Upper lobe of left lung (tissue), 4 donors: Measurements from ENCODE around the gene SND1.

Experiments used
- EP300 ChIP-seq, 4 donors: sonication (generic); formaldehyde crosslinking; IDR thresholded peaks; one replicate each; pipeline ENCODE4 v1.5.1; 2017; ENCODE audit warnings: antibody characterized with exemption in 4 of 4, control low read depth in 2 of 4
- TF ChIP-seq, protein P1 (sequence below), 6 experiments: fragments of 450-650 bp in 4 of 6; fragments of 200-600 bp in 2 of 6; sonication (generic) in 2 of 6; IDR thresholded peaks; one replicate each; pipeline ENCODE4 v1.5.1; 2016 to 2019; ENCODE audit warnings: antibody characterized with exemption in 6 of 6

GRCh38 chr7:127819975-127820731 is 168.2 kb downstream of the SND1 start:
- TF ChIP-seq, protein P1, sequence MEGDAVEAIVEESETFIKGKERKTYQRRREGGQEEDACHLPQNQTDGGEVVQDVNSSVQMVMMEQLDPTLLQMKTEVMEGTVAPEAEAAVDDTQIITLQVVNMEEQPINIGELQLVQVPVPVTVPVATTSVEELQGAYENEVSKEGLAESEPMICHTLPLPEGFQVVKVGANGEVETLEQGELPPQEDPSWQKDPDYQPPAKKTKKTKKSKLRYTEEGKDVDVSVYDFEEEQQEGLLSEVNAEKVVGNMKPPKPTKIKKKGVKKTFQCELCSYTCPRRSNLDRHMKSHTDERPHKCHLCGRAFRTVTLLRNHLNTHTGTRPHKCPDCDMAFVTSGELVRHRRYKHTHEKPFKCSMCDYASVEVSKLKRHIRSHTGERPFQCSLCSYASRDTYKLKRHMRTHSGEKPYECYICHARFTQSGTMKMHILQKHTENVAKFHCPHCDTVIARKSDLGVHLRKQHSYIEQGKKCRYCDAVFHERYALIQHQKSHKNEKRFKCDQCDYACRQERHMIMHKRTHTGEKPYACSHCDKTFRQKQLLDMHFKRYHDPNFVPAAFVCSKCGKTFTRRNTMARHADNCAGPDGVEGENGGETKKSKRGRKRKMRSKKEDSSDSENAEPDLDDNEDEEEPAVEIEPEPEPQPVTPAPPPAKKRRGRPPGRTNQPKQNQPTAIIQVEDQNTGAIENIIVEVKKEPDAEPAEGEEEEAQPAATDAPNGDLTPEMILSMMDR (IDR thresholded peaks at IDR 0.05): no peak
- no peak for TF ChIP-seq EP300 (IDR thresholded peaks at IDR 0.05)
